Liver (tissue), 9 donors: ENCODE results near the gene FGF5. TPM values are rescaled to one million over a fixed set of nuclear protein-coding genes. Genes with fewer than 3 reads are reported as not detected.

Source experiments
- DNase-seq: peaks from one replicate; pipeline ENCODE4 v3.0.0-alpha.2; 2017; ENCODE audit warnings: low spot score
- H3K27ac ChIP-seq, 2 donors: one replicate each; pipeline ENCODE4 v1.7.0; 2013; ENCODE audit warnings: inconsistent platforms in 2 of 2, low read length in 2 of 2, control low read depth in 1 of 2, low read depth in 1 of 2, mild to moderate bottlenecking in 1 of 2
- H3K27me3 ChIP-seq, 4 donors: one replicate each; pipeline versions ENCODE4 v1.6.1 to v1.7.0; 2013; ENCODE audit warnings: low read length in 3 of 4, inconsistent platforms in 1 of 4, mild to moderate bottlenecking in 1 of 4, moderate library complexity in 1 of 4; ENCODE audit not compliant: control insufficient read depth in 4 of 4, insufficient read depth in 4 of 4
- H3K36me3 ChIP-seq, 4 donors: one replicate each; pipeline versions ENCODE4 v1.6.1 to v1.7.0; 2013; ENCODE audit warnings: low read length in 3 of 4, mild to moderate bottlenecking in 3 of 4, low read depth in 1 of 4, moderate library complexity in 1 of 4; ENCODE audit not compliant: control insufficient read depth in 4 of 4, insufficient read depth in 3 of 4
- H3K4me1 ChIP-seq, 4 donors: one replicate each; pipeline versions ENCODE4 v1.6.1 to v1.7.0; 2013; ENCODE audit warnings: low read length in 3 of 4, mild to moderate bottlenecking in 3 of 4, moderate library complexity in 1 of 4; ENCODE audit not compliant: control insufficient read depth in 4 of 4, insufficient read depth in 4 of 4
- H3K4me3 ChIP-seq, 3 donors: one replicate each; pipeline versions ENCODE4 v1.6.1 to v1.7.0; 2013; ENCODE audit warnings: low read length in 3 of 3, control low read depth in 1 of 3, low read depth in 1 of 3, mild to moderate bottlenecking in 1 of 3
- H3K9ac ChIP-seq, 2 donors: one replicate each; pipeline ENCODE4 v1.7.0; 2013; ENCODE audit warnings: low read length in 2 of 2, mild to moderate bottlenecking in 2 of 2, moderate library complexity in 2 of 2, control low read depth in 1 of 2, low read depth in 1 of 2
- H3K9me3 ChIP-seq, 4 donors: one replicate each; pipeline versions ENCODE4 v1.6.1 to v1.7.0; 2013; ENCODE audit warnings: low read length in 3 of 4; ENCODE audit not compliant: control insufficient read depth in 4 of 4
- EGR1 ChIP-seq, 2 donors: IDR thresholded peaks; 2 replicates each; pipeline ENCODE4 v1.6.1; 2016 to 2018; ENCODE audit warnings: antibody characterized with exemption in 2 of 2, low read depth in 2 of 2
- FOXA1 ChIP-seq: IDR thresholded peaks from 2 replicates; pipeline ENCODE4 v1.6.1; 2016; ENCODE audit warnings: antibody characterized with exemption
- FOXA2 ChIP-seq: IDR thresholded peaks from 2 replicates; pipeline ENCODE4 v1.6.1; 2016; ENCODE audit warnings: antibody characterized with exemption
- GABPA ChIP-seq, 2 donors: IDR thresholded peaks in 1 of 2; conservative IDR thresholded peaks in 1 of 2; 2 replicates each; pipeline ENCODE4 v1.6.1; 2016; ENCODE audit warnings: antibody characterized with exemption in 2 of 2, mild to moderate bottlenecking in 1 of 2, moderate library complexity in 1 of 2
- HNF4A ChIP-seq, 2 donors: conservative IDR thresholded peaks; 2 replicates each; pipeline ENCODE4 v1.6.1; 2016; ENCODE audit warnings: antibody characterized with exemption in 2 of 2, mild to moderate bottlenecking in 2 of 2
- HNF4G ChIP-seq: IDR thresholded peaks from 2 replicates; pipeline ENCODE4 v1.6.1; 2016; ENCODE audit warnings: antibody characterized with exemption
- JUND ChIP-seq, 2 donors: IDR thresholded peaks; 2 replicates each; pipeline ENCODE4 v1.6.1; 2016; ENCODE audit warnings: antibody characterized with exemption in 2 of 2
- TAF1 ChIP-seq: conservative IDR thresholded peaks from 2 replicates; pipeline ENCODE4 v1.6.1; 2016; ENCODE audit warnings: antibody characterized with exemption, mild to moderate bottlenecking
- WGBS: extraction: QIAGEN DNeasy Blood & Tissue Kit; methylation state at CpG from one replicate; pipeline ENCODE4 v1.1.7; 2013; 5-methylcytosine and 5-hydroxymethylcytosine counted together
- polyA plus RNA-seq, 2 donors: library from polyadenylated mRNA; stranded (reverse) in 1 of 2; unstranded in 1 of 2; fragments of 200-250 nt in 1 of 2; fragments of >200 nt in 1 of 2; fragmentation: Nextera tagmentation in 1 of 2; extraction: Ambion mirVana in 1 of 2; gene quantifications; one replicate each; pipeline versions ENCODE4 v1.2.1 to v1.2.3, GENCODE V29; 2013 to 2015
- total RNA-seq, 2 donors: library from RNA; depleted of rRNA; stranded (reverse); fragments of >200 nt; gene quantifications; one replicate each; pipeline ENCODE4 v1.2.3, GENCODE V29; 2014
- TF ChIP-seq, protein P1 (sequence below): IDR thresholded peaks from 2 replicates; pipeline ENCODE4 v1.6.1; 2016; ENCODE audit warnings: antibody characterized with exemption, mild to moderate bottlenecking
- TF ChIP-seq, protein P2 (sequence below): IDR thresholded peaks from 2 replicates; pipeline ENCODE4 v1.6.1; 2016; ENCODE audit warnings: antibody characterized with exemption
- TF ChIP-seq, protein P3 (sequence below): fragments of 150-350 bp; IDR thresholded peaks from 2 replicates; pipeline ENCODE4 v1.5.1; 2017; ENCODE audit warnings: improper control_type of control experiment, low read depth, low read length; ENCODE audit not compliant: missing input control
- donor health status: healthy.
- donor health status: healthy.
- donor health status: healthy.
- donor health status: healthy.
- donor health status: healthy.

Gene FGF5
- total and polyA plus RNA-seq, 4 donors, result 0.03 TPM; not detected in 3

DNA sequence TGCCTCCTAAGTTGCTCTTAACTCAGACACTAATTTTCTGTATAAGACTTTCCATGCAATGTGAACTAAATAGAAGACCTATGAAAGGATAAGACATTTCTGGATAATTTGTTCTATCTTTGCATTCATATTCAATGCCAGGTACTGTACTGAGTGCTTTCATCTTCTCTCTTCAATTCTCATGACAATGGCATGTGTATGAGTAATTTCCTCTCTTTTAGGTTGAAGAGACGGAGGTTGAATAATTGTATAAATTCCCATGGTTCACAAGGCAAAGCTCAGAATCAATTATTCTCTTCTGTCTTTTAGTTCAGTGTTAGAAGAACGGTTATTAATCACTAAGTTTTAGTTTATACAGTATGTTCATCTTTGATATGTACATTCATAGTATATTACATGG is 39.8 kb downstream of the FGF5 start (continued):
- TF ChIP-seq, protein P1, sequence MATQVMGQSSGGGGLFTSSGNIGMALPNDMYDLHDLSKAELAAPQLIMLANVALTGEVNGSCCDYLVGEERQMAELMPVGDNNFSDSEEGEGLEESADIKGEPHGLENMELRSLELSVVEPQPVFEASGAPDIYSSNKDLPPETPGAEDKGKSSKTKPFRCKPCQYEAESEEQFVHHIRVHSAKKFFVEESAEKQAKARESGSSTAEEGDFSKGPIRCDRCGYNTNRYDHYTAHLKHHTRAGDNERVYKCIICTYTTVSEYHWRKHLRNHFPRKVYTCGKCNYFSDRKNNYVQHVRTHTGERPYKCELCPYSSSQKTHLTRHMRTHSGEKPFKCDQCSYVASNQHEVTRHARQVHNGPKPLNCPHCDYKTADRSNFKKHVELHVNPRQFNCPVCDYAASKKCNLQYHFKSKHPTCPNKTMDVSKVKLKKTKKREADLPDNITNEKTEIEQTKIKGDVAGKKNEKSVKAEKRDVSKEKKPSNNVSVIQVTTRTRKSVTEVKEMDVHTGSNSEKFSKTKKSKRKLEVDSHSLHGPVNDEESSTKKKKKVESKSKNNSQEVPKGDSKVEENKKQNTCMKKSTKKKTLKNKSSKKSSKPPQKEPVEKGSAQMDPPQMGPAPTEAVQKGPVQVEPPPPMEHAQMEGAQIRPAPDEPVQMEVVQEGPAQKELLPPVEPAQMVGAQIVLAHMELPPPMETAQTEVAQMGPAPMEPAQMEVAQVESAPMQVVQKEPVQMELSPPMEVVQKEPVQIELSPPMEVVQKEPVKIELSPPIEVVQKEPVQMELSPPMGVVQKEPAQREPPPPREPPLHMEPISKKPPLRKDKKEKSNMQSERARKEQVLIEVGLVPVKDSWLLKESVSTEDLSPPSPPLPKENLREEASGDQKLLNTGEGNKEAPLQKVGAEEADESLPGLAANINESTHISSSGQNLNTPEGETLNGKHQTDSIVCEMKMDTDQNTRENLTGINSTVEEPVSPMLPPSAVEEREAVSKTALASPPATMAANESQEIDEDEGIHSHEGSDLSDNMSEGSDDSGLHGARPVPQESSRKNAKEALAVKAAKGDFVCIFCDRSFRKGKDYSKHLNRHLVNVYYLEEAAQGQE, result no peak
- TF ChIP-seq FOXA1 (no peak), HNF4A (conservative IDR thresholded peaks at IDR 0.05) (no peak), EGR1 (IDR thresholded peaks at IDR 0.05; ENCODE audit: low read depth in 2 of 2) (no peak), FOXA2 (no peak), GABPA (IDR thresholded peaks at IDR 0.05 in 1 of 2, conservative IDR thresholded peaks at IDR 0.05 in 1 of 2) (no peak), TAF1 (no peak), JUND (IDR thresholded peaks at IDR 0.05) (no peak), HNF4G (no peak)
- TF ChIP-seq, protein P2, sequence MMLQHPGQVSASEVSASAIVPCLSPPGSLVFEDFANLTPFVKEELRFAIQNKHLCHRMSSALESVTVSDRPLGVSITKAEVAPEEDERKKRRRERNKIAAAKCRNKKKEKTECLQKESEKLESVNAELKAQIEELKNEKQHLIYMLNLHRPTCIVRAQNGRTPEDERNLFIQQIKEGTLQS, result no peak

DNA sequence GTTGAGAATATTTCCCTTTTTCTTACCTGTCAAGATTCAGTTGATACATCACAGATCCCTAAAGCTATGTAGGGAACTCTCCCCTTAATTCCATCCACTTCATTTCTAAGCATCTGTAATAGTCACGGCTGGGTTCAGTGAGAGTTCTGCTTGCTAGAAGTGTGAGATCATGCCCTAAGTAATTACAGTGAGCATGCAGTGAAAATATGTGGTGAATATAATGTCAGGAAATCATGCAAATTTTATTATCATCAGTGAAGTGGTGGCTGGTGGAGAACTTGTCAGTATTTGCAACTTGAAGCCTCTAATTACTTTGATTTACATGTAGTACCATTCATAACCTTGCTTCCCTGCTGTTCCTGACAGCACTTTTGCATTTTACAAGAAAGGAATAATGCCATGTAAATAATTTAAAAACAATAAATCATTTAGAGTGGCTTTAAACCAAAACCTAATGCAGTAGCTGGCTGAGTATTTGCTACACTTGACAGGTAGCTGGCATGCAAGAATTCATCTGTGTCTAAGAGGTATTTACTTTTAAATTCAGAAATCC is 40.8 kb downstream of the FGF5 start:
- Histone ChIP-seq H3K36me3 (no peaks in the 10 kb centered on the region), H3K9ac (no peak overlapping the region), H3K4me1 (no peaks in the 10 kb centered on the region), H3K27me3 (peaks cover 0 to 8% (median 5%) of the 10 kb centered on the region in 4 donors), H3K4me3 (no peak overlapping the region), H3K27ac (no peak overlapping the region), H3K9me3 (no peaks in the 10 kb centered on the region)
- WGBS, result 52% methylated on average over 1 of the region's 1 CpG
- no peak for DNase-seq
- TF ChIP-seq HNF4G, result no peak

DNA sequence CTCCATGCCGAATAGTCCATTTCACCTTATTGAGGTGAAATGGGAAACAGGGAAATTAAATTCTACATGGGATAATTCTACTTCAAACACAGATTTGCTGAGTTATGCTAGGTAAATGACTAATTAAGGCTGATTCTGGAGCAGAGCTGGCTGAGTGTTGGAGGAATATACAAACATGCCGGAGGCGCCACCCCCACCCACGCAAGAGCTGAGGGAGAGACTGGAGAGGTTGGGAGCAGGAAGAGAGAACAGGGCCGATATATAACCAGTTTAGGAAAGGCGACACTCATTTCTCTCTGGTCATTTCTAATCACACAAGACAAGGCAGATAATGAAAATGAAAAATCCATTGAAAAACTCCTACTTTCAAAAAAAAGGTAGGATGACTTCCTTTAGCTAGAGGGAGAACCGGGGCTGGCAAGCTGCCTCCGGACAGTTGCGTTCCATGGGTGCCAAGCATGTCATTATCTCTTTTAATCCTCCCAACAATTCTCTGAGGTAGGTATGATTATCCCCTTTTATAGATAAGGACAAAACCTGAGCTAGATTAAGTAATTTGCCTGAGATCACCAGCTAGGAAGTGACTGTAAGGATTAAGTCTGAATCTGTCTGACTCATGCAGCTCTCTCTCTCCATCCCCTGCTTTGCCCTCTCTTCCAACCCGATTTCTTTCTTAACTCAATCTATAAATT is 41.5 kb downstream of the FGF5 start:
- Histone ChIP-seq H3K4me1 (no peaks in the 10 kb centered on the region), H3K9me3 (no peaks in the 10 kb centered on the region), H3K36me3 (no peaks in the 10 kb centered on the region), H3K9ac (no peak overlapping the region), H3K27me3 (peaks cover 0 to 8% (median 5%) of the 10 kb centered on the region in 4 donors), H3K4me3 (no peak overlapping the region), H3K27ac (no peak overlapping the region)
- TF ChIP-seq, protein P3, sequence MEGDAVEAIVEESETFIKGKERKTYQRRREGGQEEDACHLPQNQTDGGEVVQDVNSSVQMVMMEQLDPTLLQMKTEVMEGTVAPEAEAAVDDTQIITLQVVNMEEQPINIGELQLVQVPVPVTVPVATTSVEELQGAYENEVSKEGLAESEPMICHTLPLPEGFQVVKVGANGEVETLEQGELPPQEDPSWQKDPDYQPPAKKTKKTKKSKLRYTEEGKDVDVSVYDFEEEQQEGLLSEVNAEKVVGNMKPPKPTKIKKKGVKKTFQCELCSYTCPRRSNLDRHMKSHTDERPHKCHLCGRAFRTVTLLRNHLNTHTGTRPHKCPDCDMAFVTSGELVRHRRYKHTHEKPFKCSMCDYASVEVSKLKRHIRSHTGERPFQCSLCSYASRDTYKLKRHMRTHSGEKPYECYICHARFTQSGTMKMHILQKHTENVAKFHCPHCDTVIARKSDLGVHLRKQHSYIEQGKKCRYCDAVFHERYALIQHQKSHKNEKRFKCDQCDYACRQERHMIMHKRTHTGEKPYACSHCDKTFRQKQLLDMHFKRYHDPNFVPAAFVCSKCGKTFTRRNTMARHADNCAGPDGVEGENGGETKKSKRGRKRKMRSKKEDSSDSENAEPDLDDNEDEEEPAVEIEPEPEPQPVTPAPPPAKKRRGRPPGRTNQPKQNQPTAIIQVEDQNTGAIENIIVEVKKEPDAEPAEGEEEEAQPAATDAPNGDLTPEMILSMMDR, result no peak
- TF ChIP-seq GABPA (IDR thresholded peaks at IDR 0.05 in 1 of 2, conservative IDR thresholded peaks at IDR 0.05 in 1 of 2), result no peak
- WGBS, result 49% methylated on average over 10 of the region's 10 CpGs
- DNase-seq, result no peak
